Astrocyte (in vitro differentiated cells and primary cell): Measurements from ENCODE around the gene KCNG2. TPM values are rescaled to one million over a fixed set of nuclear protein-coding genes. Genes with fewer than 3 reads are reported as not detected.

Source experiments
- DNase-seq: peaks from one replicate; pipeline ENCODE4 v3.0.0-alpha.2; 2010; ENCODE audit warnings: low read depth
- FAIRE-seq: peaks from 2 replicates; lab custom pipeline; 2011; peaks lifted over from hg19 to GRCh38; lab: Jason Lieb, UNC
- H2AFZ ChIP-seq: 2 replicates; pipeline ENCODE4 v1.6.0; 2012; ENCODE audit warnings: low read depth, low read length, inconsistent platforms
- H3K27ac ChIP-seq: 2 replicates; pipeline ENCODE4 v1.5.1; 2011; ENCODE audit warnings: low read depth, low read length, inconsistent platforms
- H3K27me3 ChIP-seq: 2 replicates; pipeline ENCODE4 v1.6.0; 2011; ENCODE audit warnings: low read length, inconsistent platforms; ENCODE audit not compliant: insufficient read depth
- H3K36me3 ChIP-seq: 2 replicates; pipeline ENCODE4 v1.5.1; 2011; ENCODE audit warnings: low read length, inconsistent platforms; ENCODE audit not compliant: insufficient read depth
- H3K4me1 ChIP-seq: 2 replicates; pipeline ENCODE4 v1.5.1; 2011; ENCODE audit warnings: low read length, inconsistent platforms; ENCODE audit not compliant: insufficient read depth
- H3K4me2 ChIP-seq: 2 replicates; pipeline ENCODE4 v1.6.0; 2012; ENCODE audit warnings: low read length, inconsistent platforms
- H3K4me3 ChIP-seq: 2 replicates; pipeline ENCODE4 v1.5.1; 2011; ENCODE audit warnings: low read depth, mild to moderate bottlenecking, low read length, inconsistent platforms; ENCODE audit not compliant: insufficient read depth
- H3K79me2 ChIP-seq: 2 replicates; pipeline ENCODE4 v1.6.0; 2012; ENCODE audit warnings: mild to moderate bottlenecking, low read length, inconsistent platforms; ENCODE audit not compliant: insufficient read depth
- H3K9ac ChIP-seq: 2 replicates; pipeline ENCODE4 v1.6.0; 2012; ENCODE audit warnings: mild to moderate bottlenecking, low read length, inconsistent platforms
- H3K9me3 ChIP-seq: 2 replicates; pipeline ENCODE4 v1.5.1; 2012; ENCODE audit warnings: low read depth, mild to moderate bottlenecking, low read length, inconsistent platforms; ENCODE audit not compliant: insufficient read depth
- H4K20me1 ChIP-seq: 2 replicates; pipeline ENCODE4 v1.6.0; 2012; ENCODE audit warnings: low read length, inconsistent platforms; ENCODE audit not compliant: insufficient read depth
- H3K27ac Mint-ChIP-seq: one replicate; pipeline ENCODE4 v1.8.0; 2021; ENCODE audit warnings: mild to moderate bottlenecking, mixed read lengths; ENCODE audit not compliant: unreplicated experiment
- H3K27me3 Mint-ChIP-seq: one replicate; pipeline ENCODE4 v1.8.0; 2021; ENCODE audit warnings: low read depth, mixed read lengths; ENCODE audit not compliant: unreplicated experiment
- H3K36me3 Mint-ChIP-seq: one replicate; pipeline ENCODE4 v1.8.0; 2021; ENCODE audit warnings: low read depth, mixed read lengths; ENCODE audit not compliant: unreplicated experiment
- H3K4me1 Mint-ChIP-seq: one replicate; pipeline ENCODE4 v1.8.0; 2021; ENCODE audit warnings: low read depth, mixed read lengths; ENCODE audit not compliant: unreplicated experiment
- H3K4me3 Mint-ChIP-seq: one replicate; pipeline ENCODE4 v1.8.0; 2021; ENCODE audit warnings: mild to moderate bottlenecking, moderate library complexity, mixed read lengths; ENCODE audit not compliant: unreplicated experiment
- H3K9me3 Mint-ChIP-seq: one replicate; pipeline ENCODE4 v1.8.0; 2021; ENCODE audit warnings: mild to moderate bottlenecking, mixed read lengths; ENCODE audit not compliant: unreplicated experiment
- EZH2 ChIP-seq: IDR thresholded peaks from 2 replicates; pipeline ENCODE4 v1.6.1; 2012; ENCODE audit warnings: mild to moderate bottlenecking, low read length, inconsistent platforms; ENCODE audit not compliant: insufficient read depth
- total RNA-seq: library from RNA; stranded (reverse); gene quantifications from 2 replicates; pipeline ENCODE4 v1.2.1, GENCODE V29; 2021
- TF ChIP-seq, protein P1 (sequence below): IDR thresholded peaks from 2 replicates; pipeline ENCODE4 v1.5.1; 2011; ENCODE audit warnings: low read depth, mild to moderate bottlenecking, inconsistent platforms, low read length, moderate library complexity; ENCODE audit not compliant: insufficient read depth

KCNG2 gene
- total RNA-seq, 1 donor from 2014 or later, result 0.16 TPM

DNA sequence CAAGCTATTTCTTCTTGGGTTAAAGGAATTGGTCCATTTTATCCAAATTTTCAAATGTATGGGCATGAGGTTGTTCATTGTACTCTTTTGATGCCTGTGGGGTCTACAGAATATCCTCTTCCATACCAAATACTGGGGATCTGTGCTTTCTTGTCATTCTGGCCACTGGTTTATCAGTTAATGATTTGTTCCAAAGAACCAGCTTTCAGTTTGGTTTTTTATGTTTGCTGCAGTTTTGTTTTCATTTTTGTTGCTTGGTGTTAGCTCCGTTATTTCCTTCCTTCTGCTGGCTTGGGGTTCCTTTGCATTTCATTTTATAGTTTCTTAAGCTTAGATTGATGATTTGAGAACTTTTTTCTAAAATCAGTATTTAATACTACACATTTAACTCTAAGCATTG lies 108.3 kb downstream of the KCNG2 start:
- Histone ChIP-seq H3K4me2 (no peak overlapping the region), H3K27me3 (no peaks in the 10 kb centered on the region), H3K9me3 (no peaks in the 10 kb centered on the region), H3K36me3 (no peaks in the 10 kb centered on the region), H3K4me1 (no peaks in the 10 kb centered on the region), H3K9ac (no peak overlapping the region), H4K20me1 (peaks cover 18% of the 10 kb centered on the region), H3K27ac (no peak overlapping the region), H3K4me3 (no peak overlapping the region), H2AFZ (no peak overlapping the region), H3K79me2 (peaks cover 2% of the 10 kb centered on the region)
- DNase-seq (no peak), FAIRE-seq (no peak)
- Mint-ChIP-seq H3K27me3 (no peaks in the 10 kb centered on the region), H3K9me3 (peaks cover 5% of the 10 kb centered on the region), H3K4me1 (peaks cover 7% of the 10 kb centered on the region), H3K4me3 (no peak overlapping the region), H3K27ac (no peak overlapping the region), H3K36me3 (peaks cover 23% of the 10 kb centered on the region)
- TF ChIP-seq, protein P1, sequence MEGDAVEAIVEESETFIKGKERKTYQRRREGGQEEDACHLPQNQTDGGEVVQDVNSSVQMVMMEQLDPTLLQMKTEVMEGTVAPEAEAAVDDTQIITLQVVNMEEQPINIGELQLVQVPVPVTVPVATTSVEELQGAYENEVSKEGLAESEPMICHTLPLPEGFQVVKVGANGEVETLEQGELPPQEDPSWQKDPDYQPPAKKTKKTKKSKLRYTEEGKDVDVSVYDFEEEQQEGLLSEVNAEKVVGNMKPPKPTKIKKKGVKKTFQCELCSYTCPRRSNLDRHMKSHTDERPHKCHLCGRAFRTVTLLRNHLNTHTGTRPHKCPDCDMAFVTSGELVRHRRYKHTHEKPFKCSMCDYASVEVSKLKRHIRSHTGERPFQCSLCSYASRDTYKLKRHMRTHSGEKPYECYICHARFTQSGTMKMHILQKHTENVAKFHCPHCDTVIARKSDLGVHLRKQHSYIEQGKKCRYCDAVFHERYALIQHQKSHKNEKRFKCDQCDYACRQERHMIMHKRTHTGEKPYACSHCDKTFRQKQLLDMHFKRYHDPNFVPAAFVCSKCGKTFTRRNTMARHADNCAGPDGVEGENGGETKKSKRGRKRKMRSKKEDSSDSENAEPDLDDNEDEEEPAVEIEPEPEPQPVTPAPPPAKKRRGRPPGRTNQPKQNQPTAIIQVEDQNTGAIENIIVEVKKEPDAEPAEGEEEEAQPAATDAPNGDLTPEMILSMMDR, result no peak
- TF ChIP-seq EZH2, result no peak

DNA sequence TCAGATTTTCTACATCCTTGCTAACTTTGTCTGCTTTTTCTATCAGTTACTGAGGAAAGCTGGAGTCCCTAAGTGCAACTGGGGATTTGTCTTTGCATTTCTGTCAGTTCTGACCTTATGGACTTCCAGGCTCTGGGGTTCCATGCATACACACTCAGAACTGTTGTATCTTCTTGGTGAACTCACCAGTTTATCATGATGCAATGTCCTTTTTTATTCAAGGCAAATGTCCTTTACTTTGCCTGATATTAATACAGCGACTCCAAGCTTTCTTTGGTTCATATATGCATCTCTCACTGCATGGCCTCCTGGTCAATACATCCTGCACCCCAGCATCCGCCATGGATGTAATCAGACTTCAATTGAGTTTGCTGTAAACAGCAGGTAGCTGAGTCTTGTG lies 109.0 kb downstream of the KCNG2 start:
- FAIRE-seq, result no peak
- Mint-ChIP-seq H3K4me1 (peaks cover 7% of the 10 kb centered on the region), H3K27ac (no peak overlapping the region), H3K9me3 (peaks cover 2% of the 10 kb centered on the region), H3K36me3 (peaks cover 19% of the 10 kb centered on the region), H3K27me3 (no peaks in the 10 kb centered on the region), H3K4me3 (no peak overlapping the region)
- Histone ChIP-seq H4K20me1 (peaks cover 25% of the 10 kb centered on the region), H3K9ac (no peak overlapping the region), H3K79me2 (peaks cover 4% of the 10 kb centered on the region), H3K4me1 (no peaks in the 10 kb centered on the region), H2AFZ (no peak overlapping the region), H3K4me3 (no peak overlapping the region), H3K36me3 (no peaks in the 10 kb centered on the region), H3K27me3 (no peaks in the 10 kb centered on the region), H3K9me3 (no peaks in the 10 kb centered on the region), H3K27ac (no peak overlapping the region), H3K4me2 (no peak overlapping the region)
- no peak for TF ChIP-seq EZH2
- TF ChIP-seq, protein P1, result no peak
- no peak for DNase-seq

DNA sequence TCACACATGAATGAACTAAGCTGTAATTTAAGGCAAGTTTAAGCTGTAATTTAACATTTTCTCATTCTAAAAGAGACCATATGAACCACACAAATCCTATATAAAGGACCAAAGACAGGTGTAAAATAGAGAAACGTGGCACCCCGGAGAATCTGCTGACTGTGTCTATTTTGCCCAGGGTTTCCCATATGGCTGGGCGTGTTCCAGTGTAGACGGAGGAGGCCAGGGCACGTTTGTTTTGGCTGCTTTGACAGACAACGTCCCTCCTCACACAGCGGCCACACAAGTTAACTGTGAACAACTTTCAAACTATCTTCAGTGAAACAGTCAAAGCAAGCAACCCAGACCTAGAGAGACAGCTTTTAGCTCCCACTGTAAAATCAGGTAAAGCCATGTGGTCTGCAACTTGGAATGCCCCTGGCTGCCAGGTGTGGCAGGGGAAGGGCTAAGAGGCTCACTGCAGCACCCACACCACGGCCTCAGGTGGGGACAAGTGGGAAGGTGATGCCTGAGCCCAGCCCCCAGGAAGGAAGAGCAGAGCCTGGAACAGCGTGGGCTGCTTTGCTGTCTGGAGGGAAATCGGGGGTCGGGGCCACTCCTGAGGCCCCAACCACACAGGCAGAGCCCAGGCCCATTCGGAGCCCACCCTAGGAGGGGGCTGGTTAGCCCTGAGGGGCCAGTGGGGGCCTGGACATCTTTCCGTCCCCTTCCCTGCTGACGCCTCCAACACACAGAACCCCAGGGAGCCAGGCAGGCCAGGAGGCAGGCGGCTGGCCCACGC lies 113.0 kb downstream of the KCNG2 start:
- Histone ChIP-seq H3K27ac (no peak overlapping the region), H2AFZ (no peak overlapping the region), H3K4me2 (no peak overlapping the region), H3K4me1 (peaks cover 3% of the 10 kb centered on the region), H3K9me3 (no peaks in the 10 kb centered on the region), H3K27me3 (no peaks in the 10 kb centered on the region), H3K4me3 (no peak overlapping the region), H3K36me3 (no peaks in the 10 kb centered on the region), H3K9ac (no peak overlapping the region), H4K20me1 (peaks cover 46% of the 10 kb centered on the region), H3K79me2 (peaks cover 4% of the 10 kb centered on the region)
- Mint-ChIP-seq H3K27me3 (no peaks in the 10 kb centered on the region), H3K36me3 (peaks cover 25% of the 10 kb centered on the region), H3K4me3 (no peak overlapping the region), H3K4me1 (peaks cover 4% of the 10 kb centered on the region), H3K9me3 (peaks cover under 1% of the 10 kb centered on the region), H3K27ac (peak overlapping the region; percentile 44)
- FAIRE-seq (no peak), DNase-seq (no peak)
- TF ChIP-seq EZH2, result no peak
- TF ChIP-seq, protein P1, result no peak
